Activated T-cell treated with anti-CD3 and anti-CD28 coated beads, Interleukin-2, amount 50 U/mL, for 1 hour (primary cell): ENCODE results near the gene GCH1.

Source experiments
- DNase-seq: peaks from one replicate; pipeline ENCODE4 v3.0.0-alpha.2; 2020

The GCH1 gene

DNA sequence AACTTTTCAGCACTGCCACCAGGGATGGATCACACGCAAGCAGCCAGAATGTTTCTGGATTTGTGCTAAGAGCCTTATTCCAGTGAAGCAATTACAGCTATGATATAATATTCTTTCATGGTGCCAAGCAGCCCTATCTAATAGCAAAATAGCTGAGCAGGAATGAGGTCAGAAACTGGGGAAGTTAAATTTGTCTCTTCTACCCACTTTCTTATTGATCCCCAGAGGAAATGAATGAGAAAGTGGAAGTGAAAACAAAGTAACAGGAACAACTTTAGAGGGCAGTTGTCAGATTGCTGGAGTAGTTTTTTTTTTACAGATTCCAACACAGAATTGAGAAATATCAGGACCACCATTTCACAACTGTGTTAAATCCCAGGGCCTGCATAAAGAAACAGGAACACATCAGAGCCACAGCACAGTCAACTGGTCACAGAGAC, 44.8 kb downstream of the GCH1 start:
- no peak for DNase-seq

DNA sequence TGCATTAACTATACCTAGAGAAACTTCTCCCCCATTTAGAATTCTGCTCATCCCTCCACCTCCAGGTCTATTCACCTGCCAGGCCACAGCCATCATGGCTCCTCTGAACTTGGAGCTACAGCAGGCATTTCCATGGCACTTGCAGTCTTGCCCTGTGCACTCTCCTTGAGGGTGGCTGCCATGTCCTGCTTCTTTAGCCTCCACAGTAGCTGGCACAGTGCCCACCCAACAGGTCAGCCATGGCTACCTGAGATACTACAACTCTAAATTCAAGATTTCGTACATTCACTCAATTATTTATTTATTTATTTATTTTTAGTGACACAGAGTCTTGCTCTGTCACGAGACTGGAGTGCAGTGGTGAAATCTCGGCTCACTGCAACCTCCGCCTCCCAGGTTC, 46.5 kb downstream of the GCH1 start:
- DNase-seq = no peak

DNA sequence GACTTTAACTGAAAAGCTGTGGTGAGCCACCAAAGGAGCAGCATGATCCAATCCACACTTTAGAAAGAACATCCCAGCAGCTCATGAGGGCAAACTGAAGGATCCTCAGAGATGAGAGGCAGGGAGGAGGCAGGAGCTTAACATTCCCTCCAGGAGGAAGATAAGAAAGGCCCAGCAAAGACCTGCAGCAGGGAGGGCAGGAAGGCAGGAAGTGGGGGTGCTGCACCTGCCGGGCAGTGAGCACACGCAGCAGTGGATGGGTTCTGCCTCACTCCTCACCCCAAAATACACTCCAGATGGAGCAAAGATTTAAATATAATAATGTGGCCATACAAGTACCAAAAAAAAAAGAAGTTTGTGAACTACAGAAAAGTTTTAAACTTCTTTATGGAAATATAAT, 48.4 kb downstream of the GCH1 start:
- no peak for DNase-seq

DNA sequence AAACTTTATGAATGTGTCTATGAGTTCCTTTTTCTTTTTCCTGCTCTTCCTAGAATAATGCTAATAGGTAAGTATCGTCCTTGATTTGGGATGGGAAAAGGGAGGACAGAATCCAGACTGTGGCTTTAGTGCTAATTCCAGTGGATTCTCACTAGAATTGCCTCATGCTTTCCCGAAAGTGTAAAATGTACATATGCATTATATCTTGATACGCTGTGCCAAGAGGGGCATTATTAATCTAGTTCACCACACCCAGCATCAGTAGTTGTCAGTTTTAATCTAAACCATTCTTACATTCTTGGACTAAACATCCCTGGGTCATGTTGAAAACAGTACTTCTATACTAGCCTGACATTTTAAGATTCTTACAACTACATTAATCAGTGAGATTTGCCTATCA, 49.3 kb downstream of the GCH1 start:
- no peak for DNase-seq

DNA sequence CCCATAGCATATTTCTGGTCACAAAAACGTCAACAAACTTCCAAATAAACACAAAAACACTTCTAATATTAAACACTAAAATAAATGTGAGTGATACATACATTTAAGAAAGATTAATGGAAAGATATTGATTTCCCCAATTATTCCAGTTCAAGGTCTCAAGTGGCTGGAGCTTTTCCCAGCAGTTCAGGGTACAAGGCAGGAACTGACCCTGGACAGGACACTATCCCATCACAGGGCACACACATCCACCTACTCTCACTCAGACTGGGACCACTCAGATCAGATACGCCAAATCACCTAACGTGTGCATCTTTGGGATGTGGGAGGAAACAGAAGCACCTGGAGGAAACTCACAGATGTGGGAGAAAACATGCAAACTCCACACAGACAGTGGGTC, 50.4 kb downstream of the GCH1 start:
- DNase-seq = no peak

- no peak for DNase-seq
These were observed 53.7 kb downstream of the GCH1 start for GRCh38 chr14:54848910-54849309.

DNA sequence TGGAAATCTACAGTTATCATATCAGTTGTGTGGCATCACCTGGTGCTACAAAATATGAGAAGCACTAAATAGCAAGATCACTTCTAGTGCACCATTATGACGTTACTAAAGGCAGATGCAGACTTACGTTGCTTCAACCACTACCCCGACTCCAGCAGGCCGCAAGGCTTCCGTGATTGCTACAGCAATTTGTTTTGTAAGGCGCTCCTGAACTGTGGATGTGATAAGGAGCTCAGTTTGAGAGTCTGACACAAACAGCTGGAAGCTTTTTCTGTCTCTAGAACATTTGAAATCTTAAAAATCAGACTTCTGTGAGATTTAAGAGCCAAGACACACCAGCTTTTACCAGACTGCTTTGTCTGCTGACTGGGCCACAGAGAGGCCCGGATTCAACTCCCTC, 57.0 kb downstream of the GCH1 start:
- DNase-seq = no peak

DNA sequence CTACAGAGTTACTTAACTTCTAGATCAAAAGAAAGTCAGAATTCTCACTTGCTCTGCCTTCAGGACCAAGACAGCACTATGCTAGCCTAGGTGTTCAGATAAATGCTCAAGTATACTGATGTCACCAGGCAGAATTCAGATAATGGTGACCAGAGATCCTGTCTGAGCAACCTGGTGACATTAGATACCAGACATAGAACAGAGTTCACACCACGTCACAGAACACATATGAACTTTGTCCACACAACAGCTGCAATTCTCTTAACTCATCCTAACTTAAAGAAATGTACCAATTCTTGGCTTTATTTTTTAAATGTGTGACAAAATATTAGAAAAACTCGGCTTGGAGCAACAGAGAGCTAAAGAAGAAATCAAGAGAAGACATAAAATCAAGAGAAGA, 58.1 kb downstream of the GCH1 start:
- DNase-seq = no peak

DNA sequence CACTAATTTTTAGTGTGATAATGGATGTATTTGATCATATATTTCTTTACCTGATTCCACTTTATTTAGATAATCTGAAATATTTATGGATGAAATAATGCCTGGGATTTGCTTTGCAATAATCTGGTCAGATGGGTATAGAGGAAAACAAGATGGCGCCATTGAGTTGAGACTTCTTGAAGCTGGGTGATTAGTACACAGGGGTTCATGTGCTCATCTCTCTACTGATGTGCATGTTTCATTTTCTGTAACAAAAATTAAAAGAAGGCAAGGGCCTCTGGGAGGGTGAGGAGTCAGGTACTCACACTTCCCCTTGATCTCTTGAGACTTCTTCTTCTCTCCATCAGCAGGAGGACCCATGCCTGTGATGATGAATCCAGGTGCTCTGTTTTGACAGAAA, 61.8 kb downstream of the GCH1 start:
- no peak for DNase-seq

DNA sequence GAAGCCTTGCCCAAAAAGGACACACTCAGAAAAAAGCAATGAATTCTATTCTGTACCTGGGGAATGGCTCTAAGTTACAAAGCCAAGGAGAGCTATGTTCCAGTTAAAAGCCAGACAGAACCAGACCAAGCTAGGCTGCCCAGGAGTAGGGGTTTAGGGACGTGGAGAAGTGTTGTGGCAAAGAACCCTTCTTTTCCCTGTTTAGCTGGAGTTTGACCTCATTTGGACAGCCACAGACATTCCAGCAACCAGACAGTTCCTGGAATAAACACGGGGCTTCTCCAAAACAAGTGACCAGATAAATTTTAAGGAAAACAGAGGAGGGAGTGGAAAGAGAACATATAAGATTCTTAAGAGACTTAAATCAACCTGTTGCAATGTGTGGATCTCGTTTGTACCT, 62.3 kb downstream of the GCH1 start:
- no peak for DNase-seq

GRCh38 chr14:54839701-54840119, 62.9 kb downstream of the GCH1 start:
- no peak for DNase-seq

GRCh38 chr14:54838931-54839512, 63.6 kb downstream of the GCH1 start:
- DNase-seq = no peak

DNA sequence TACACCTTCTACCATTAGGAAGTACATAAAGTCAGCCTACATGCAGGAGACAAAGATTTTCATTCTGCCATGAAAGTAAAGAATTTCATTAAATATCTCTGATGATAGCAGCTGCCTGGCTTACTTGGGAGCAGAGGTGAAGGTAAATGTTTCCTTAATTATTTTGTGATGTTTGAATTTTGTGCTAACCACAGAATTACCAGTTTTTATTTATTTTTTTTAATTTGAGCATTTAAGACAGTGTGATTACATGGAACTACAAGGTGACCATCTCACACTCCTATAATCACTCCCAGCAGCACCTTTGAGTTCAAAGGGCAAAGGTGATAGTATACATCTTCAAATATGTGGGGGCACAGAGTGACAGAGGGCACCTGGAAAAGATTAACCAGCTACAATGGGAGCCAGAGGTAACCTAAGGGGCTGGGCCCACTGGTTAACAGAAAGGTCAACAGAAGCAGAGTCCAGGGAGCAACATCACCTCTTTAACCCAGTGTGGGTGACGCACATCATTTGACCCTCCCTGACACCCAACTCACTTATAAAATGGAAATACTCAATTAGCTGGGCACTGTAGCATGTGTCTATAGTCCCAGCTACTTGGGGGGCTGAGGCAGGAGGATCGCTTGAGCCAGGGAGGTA, 65.0 kb downstream of the GCH1 start:
- DNase-seq = no peak

GRCh38 chr14:54836231-54836630, 66.4 kb downstream of the GCH1 start:
- no peak for DNase-seq

GRCh38 chr14:54834727-54835126, 67.9 kb downstream of the GCH1 start:
- no peak for DNase-seq

GRCh38 chr14:54834081-54834480, 68.5 kb downstream of the GCH1 start:
- no peak for DNase-seq

DNA sequence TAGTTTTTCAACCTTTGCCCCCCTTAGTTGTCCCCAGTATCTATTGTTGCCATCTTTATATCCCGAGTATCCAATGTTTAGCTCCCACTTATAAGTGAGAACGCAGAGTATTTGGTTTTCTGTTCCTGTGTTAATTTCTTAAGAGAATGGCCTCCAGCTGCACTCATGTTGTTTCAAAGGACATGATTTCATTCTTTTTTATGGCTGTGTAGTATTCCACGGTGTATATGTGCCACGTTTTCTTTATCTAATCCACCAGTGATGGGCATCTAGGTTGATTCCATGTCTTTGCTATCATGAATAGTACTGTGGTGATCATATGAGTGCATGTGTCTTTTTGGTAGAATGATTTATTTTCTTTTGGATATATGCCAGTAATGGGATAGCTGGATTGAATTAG, 72.0 kb downstream of the GCH1 start:
- no peak for DNase-seq

- DNase-seq = no peak
These were observed 73.0 kb downstream of the GCH1 start for GRCh38 chr14:54829486-54830224.

DNA sequence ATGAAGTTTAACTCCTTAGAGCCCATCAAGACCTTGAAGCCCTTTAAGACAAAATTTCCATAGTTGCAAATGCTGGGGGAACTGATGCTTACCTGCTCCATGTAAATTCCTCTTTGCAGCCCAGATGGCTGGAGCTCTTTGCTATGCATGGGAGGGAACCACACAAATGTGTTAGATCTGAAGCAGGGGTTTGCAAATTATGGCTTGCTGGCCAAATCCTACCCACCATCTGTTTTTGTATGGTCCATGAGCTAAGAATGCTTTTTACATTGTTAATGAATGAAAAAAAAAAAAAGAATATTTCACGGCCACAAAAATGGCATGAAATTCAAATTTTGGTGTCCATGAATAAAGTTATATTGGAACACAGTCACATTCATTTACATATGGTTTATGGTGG, 74.6 kb downstream of the GCH1 start:
- no peak for DNase-seq

DNA sequence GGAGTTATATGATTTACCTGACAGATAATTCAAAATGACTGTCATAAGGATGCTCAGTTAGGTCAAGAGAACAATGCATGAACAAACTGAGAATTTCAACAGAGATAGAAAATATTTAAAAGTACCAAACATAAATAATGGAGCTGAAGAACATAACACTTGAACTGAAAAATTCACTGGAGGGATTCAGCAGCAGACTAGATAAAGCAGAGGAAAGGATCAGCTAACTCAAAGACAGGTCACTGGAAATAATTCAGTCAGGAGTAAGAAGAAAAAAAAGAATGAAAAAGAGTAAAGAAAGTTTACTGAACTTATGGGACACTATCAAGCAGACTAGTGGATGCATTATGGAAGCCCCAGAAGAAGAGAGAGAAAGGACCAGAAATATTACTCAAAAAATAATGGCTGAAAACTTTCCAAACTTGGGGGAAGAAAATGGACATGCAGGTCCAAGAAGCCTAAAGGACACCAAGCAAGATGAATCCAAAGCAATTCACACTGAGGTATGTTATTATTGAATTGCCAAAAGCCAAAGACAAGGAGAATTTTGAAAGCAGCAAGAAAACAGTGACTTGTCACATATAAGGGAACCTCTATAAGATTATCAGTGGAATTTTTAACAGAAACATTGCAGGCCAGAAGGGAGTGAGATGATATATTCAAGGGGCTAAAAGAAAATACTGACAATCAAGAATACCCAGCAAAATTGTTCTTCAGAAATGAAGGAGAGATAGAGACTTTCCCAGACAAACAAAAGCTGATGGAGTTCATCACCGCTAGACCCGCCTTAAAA, 78.7 kb downstream of the GCH1 start:
- no peak for DNase-seq

GRCh38 chr14:54822685-54823084, 79.9 kb downstream of the GCH1 start:
- DNase-seq = no peak

GRCh38 chr14:54818201-54819133, 84.2 kb downstream of the GCH1 start:
- no peak for DNase-seq
